ACHN (cell line): ENCODE measurements around the gene NIPAL3.
"Not testable (repeated sequence)": the region's sequence is repeated elsewhere in the genome, so short reads cannot be mapped to it uniquely, and the experiment has no call there.

ENCODE experiments used
- DNase-seq: peaks from one replicate; pipeline ENCODE4 v3.0.0-alpha.2; 2015
- in situ Hi-C: cut with HindIII; loops from 2 replicates; pipeline ENCODE4 v1.10.0; 2017; ENCODE audit warnings: low sequenced_read_pairs, low pct_ligation_motif_present, low pct_unique_long_range_greater_than_20kb

The NIPAL3 gene

GRCh38 chr1:24475700-24476099 lies 60.1 kb downstream of the NIPAL3 start:
- in situ Hi-C loops = no loop called here

GRCh38 chr1:24476571-24476970 lies 61.0 kb downstream of the NIPAL3 start:
- no peak for DNase-seq
- in situ Hi-C loops = no loop called here

More at GRCh38 chr1:24475700-24476099, 60.1 kb downstream of the NIPAL3 start:
- DNase-seq = no peak

- in situ Hi-C loops = no loop called here
- DNase-seq = no peak
These were observed 61.7 kb downstream of the NIPAL3 start for GRCh38 chr1:24477309-24477708.

- in situ Hi-C loops = no loop called here
- no peak for DNase-seq
These were observed 65.5 kb downstream of the NIPAL3 start for GRCh38 chr1:24481101-24481500.

GRCh38 chr1:24481843-24482610 lies 66.4 kb downstream of the NIPAL3 start:
- DNase-seq = no peak
- in situ Hi-C loops = no loop called here

GRCh38 chr1:24483441-24483840 lies 67.8 kb downstream of the NIPAL3 start:
- no peak for DNase-seq
- in situ Hi-C loops = no loop called here

GRCh38 chr1:24484199-24484598 lies 68.6 kb downstream of the NIPAL3 start:
- in situ Hi-C loops = no loop called here
- DNase-seq = no peak

- in situ Hi-C loops = no loop called here
- DNase-seq = no peak
These were observed 70.9 kb downstream of the NIPAL3 start for GRCh38 chr1:24486331-24487065.

- DNase-seq = no peak
- in situ Hi-C loops = no loop called here
These were observed 71.9 kb downstream of the NIPAL3 start for GRCh38 chr1:24487455-24487854.

- in situ Hi-C loops, DNase-seq: not testable (repeated sequence)
These were observed 72.6 kb downstream of the NIPAL3 start for GRCh38 chr1:24488159-24488558.

GRCh38 chr1:24489674-24490073 lies 74.1 kb downstream of the NIPAL3 start:
- in situ Hi-C loops = no loop called here
- DNase-seq = no peak

- no peak for DNase-seq
- in situ Hi-C loops = no loop called here
These were observed 74.6 kb downstream of the NIPAL3 start for GRCh38 chr1:24490101-24490781.

- DNase-seq = no peak
- in situ Hi-C loops = no loop called here
These were observed 76.2 kb downstream of the NIPAL3 start for GRCh38 chr1:24491577-24492360.

- in situ Hi-C loops = not testable (repeated sequence)
These were observed 77.3 kb downstream of the NIPAL3 start for GRCh38 chr1:24492935-24493334.

GRCh38 chr1:24493785-24494184 lies 78.2 kb downstream of the NIPAL3 start:
- DNase-seq = no peak
- in situ Hi-C loops = no loop called here

More at GRCh38 chr1:24492935-24493334, 77.3 kb downstream of the NIPAL3 start:
- DNase-seq = not testable (repeated sequence)

GRCh38 chr1:24498589-24498988 lies 83.0 kb downstream of the NIPAL3 start:
- DNase-seq = no peak
- in situ Hi-C loops = no loop called here

- in situ Hi-C loops = no loop called here
These were observed 84.9 kb downstream of the NIPAL3 start for GRCh38 chr1:24500448-24501048.

GRCh38 chr1:24501371-24502064 lies 85.9 kb downstream of the NIPAL3 start:
- in situ Hi-C loops = no loop called here
- peak; percentile 27 for DNase-seq

More at GRCh38 chr1:24500448-24501048, 84.9 kb downstream of the NIPAL3 start:
- no peak for DNase-seq
